Liver (tissue), 3 donors: Measurements from ENCODE around the gene EVA1C.

Experiments used
- HNF4G ChIP-seq: IDR thresholded peaks from 2 replicates; pipeline ENCODE4 v1.6.1; 2016; ENCODE audit warnings: antibody characterized with exemption
- TAF1 ChIP-seq: conservative IDR thresholded peaks from 2 replicates; pipeline ENCODE4 v1.6.1; 2016; ENCODE audit warnings: antibody characterized with exemption, mild to moderate bottlenecking
- TF ChIP-seq, protein P1 (sequence below): IDR thresholded peaks from 2 replicates; pipeline ENCODE4 v1.6.1; 2016; ENCODE audit warnings: antibody characterized with exemption
- TF ChIP-seq, protein P2 (sequence below): fragments of 150-350 bp; IDR thresholded peaks from 2 replicates; pipeline ENCODE4 v1.5.1; 2017; ENCODE audit warnings: improper control_type of control experiment, low read depth, low read length; ENCODE audit not compliant: missing input control
- TF ChIP-seq, protein P3 (sequence below): IDR thresholded peaks from 2 replicates; pipeline ENCODE4 v1.6.1; 2016; ENCODE audit warnings: antibody characterized with exemption
- donor health status: healthy.
- donor health status: healthy.

DNA sequence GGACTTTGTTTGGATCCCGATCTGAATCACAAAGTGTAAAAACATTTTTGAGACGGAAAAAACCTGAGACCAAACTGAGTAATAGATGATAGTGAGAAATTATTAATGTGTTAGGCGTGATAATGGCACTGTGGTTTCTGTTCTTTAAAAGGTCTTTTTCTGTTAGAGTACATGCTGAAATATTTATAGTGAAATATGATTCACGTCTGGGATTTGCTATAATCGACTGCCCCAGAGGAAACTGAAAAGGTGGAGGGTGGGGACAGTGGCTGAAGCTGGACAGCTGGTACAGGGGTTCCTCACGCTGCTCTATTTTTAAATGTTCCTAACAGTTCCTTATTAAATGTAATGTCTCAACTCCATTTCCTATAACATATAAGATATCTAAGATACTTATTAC is 30.9 kb upstream of the EVA1C start:
- TF ChIP-seq, protein P1, sequence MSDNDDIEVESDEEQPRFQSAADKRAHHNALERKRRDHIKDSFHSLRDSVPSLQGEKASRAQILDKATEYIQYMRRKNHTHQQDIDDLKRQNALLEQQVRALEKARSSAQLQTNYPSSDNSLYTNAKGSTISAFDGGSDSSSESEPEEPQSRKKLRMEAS = no peak
- TF ChIP-seq HNF4G = no peak
- TF ChIP-seq, protein P2, sequence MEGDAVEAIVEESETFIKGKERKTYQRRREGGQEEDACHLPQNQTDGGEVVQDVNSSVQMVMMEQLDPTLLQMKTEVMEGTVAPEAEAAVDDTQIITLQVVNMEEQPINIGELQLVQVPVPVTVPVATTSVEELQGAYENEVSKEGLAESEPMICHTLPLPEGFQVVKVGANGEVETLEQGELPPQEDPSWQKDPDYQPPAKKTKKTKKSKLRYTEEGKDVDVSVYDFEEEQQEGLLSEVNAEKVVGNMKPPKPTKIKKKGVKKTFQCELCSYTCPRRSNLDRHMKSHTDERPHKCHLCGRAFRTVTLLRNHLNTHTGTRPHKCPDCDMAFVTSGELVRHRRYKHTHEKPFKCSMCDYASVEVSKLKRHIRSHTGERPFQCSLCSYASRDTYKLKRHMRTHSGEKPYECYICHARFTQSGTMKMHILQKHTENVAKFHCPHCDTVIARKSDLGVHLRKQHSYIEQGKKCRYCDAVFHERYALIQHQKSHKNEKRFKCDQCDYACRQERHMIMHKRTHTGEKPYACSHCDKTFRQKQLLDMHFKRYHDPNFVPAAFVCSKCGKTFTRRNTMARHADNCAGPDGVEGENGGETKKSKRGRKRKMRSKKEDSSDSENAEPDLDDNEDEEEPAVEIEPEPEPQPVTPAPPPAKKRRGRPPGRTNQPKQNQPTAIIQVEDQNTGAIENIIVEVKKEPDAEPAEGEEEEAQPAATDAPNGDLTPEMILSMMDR = no peak
- TF ChIP-seq TAF1 = no peak
- TF ChIP-seq, protein P3, sequence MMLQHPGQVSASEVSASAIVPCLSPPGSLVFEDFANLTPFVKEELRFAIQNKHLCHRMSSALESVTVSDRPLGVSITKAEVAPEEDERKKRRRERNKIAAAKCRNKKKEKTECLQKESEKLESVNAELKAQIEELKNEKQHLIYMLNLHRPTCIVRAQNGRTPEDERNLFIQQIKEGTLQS = no peak
